IMR-90 (cell line): Measurements from ENCODE around the gene SRRM2. TPM values are rescaled to one million over a fixed set of nuclear protein-coding genes. Genes with fewer than 3 reads are reported as not detected.

Source experiments
- ATAC-seq: fragments of 200-7000 bp; cut with Tn5 transposase; 2 replicates; pipeline ENCODE4 v1.9.1; 2020; ENCODE audit warnings: low read depth, mild to moderate bottlenecking, moderate library complexity
- BruUV-seq: library from RNA; stranded (reverse); fragments of 400-500 nt; replicated peaks from 2 replicates; lab custom pipeline; 2021; lab: Mats Ljungman, UMichigan
- CTCF ChIA-PET: fragments of 300-600 bp; formaldehyde crosslinking; extraction: SDS; loops from one replicate; lab custom pipeline; 2021; ENCODE audit warnings: antibody characterized with exemption; lab: Yijun Ruan, JAX
- POLR2A ChIA-PET: fragments of 300-600 bp; sonication (Branson Sonifier 250); formaldehyde crosslinking; loops from one replicate; lab custom pipeline; 2022; ENCODE audit warnings: antibody characterized with exemption; ENCODE audit not compliant: unreplicated experiment; lab: Charles Lee
- DNase-seq: peaks from one replicate; pipeline ENCODE4 v3.0.0; 2013
- H2AFZ ChIP-seq: replicated peaks from 2 replicates; pipeline ENCODE3; 2013; ENCODE audit warnings: low read length, mild to moderate bottlenecking; ENCODE audit not compliant: poor library complexity
- H2AK5ac ChIP-seq: 2 replicates; pipeline ENCODE4 v1.6.1; 2013; ENCODE audit warnings: low read depth, low read length, inconsistent platforms
- H2AK9ac ChIP-seq: replicated peaks from 2 replicates; pipeline ENCODE3; 2013; ENCODE audit warnings: mild to moderate bottlenecking, low read depth, low read length, moderate library complexity; ENCODE audit not compliant: poor library complexity
- H2BK120ac ChIP-seq: 2 replicates; pipeline ENCODE4 v1.6.1; 2013; ENCODE audit warnings: low read depth, low read length, inconsistent platforms
- H2BK15ac ChIP-seq: 3 replicates; pipeline ENCODE4 v1.6.1; 2013; ENCODE audit warnings: low read depth, low read length, inconsistent platforms
- H2BK20ac ChIP-seq: 2 replicates; pipeline ENCODE4 v1.6.1; 2013; ENCODE audit warnings: low read depth, mild to moderate bottlenecking, inconsistent platforms, low read length, moderate library complexity
- H2BK5ac ChIP-seq: 2 replicates; pipeline ENCODE4 v1.6.1; 2013; ENCODE audit warnings: mild to moderate bottlenecking, low read depth, low read length, inconsistent platforms; ENCODE audit not compliant: poor library complexity, severe bottlenecking
- H3K14ac ChIP-seq: replicated peaks from 2 replicates; pipeline ENCODE4 v1.6.1; 2013; ENCODE audit warnings: low read depth, low read length, inconsistent platforms
- H3K18ac ChIP-seq: 2 replicates; pipeline ENCODE4 v1.6.1; 2013; ENCODE audit warnings: low read depth, low read length, control low read depth
- H3K23ac ChIP-seq: 2 replicates; pipeline ENCODE4 v1.6.1; 2013; ENCODE audit warnings: low read depth, low read length, inconsistent platforms
- H3K27ac ChIP-seq: 2 replicates; pipeline ENCODE4 v1.5.1; 2013; ENCODE audit warnings: mild to moderate bottlenecking, control low read depth, low read length; ENCODE audit not compliant: insufficient read depth
- H3K27me3 ChIP-seq: 2 replicates; pipeline ENCODE4 v1.6.1; 2013; ENCODE audit warnings: low read length; ENCODE audit not compliant: control insufficient read depth, insufficient read depth
- H3K36me3 ChIP-seq: 2 replicates; pipeline ENCODE4 v1.6.1; 2013; ENCODE audit warnings: low read length, mixed read lengths; ENCODE audit not compliant: control insufficient read depth, insufficient read depth
- H3K4ac ChIP-seq: 2 replicates; pipeline ENCODE4 v1.6.1; 2013; ENCODE audit warnings: low read depth, low read length, inconsistent platforms
- H3K4me1 ChIP-seq: 2 replicates; pipeline ENCODE4 v1.6.1; 2013; ENCODE audit warnings: low read length, mixed read lengths; ENCODE audit not compliant: control insufficient read depth, insufficient read depth
- H3K4me2 ChIP-seq: 2 replicates; pipeline ENCODE4 v1.6.1; 2013; ENCODE audit warnings: low read depth, mild to moderate bottlenecking, control low read depth, low read length, moderate library complexity
- H3K4me3 ChIP-seq: 2 replicates; pipeline ENCODE4 v1.5.1; 2013; ENCODE audit warnings: low read depth, mild to moderate bottlenecking, control low read depth, low read length, moderate library complexity; ENCODE audit not compliant: insufficient read depth
- H3K56ac ChIP-seq: 2 replicates; pipeline ENCODE4 v1.6.1; 2013; ENCODE audit warnings: low read length, inconsistent platforms; ENCODE audit not compliant: insufficient read depth; ENCODE audit errors: extremely low read depth
- H3K79me1 ChIP-seq, 2 experiments: 2 replicates each; pipeline ENCODE4 v1.6.1; 2013; ENCODE audit warnings: low read length in 2 of 2, inconsistent platforms in 1 of 2, low read depth in 1 of 2
- H3K9ac ChIP-seq: 2 replicates; pipeline ENCODE4 v1.6.1; 2013; ENCODE audit warnings: low read depth, low read length, control low read depth
- H3K9me1 ChIP-seq: 2 replicates; pipeline ENCODE4 v1.6.1; 2013; ENCODE audit warnings: low read length, inconsistent platforms; ENCODE audit not compliant: insufficient read depth
- H3K9me3 ChIP-seq: 2 replicates; pipeline ENCODE4 v1.6.1; 2013; ENCODE audit warnings: low read length; ENCODE audit not compliant: control insufficient read depth, insufficient read depth
- H4K20me1 ChIP-seq: 2 replicates; pipeline ENCODE4 v1.6.1; 2013; ENCODE audit warnings: low read length, inconsistent platforms; ENCODE audit not compliant: insufficient read depth
- H4K5ac ChIP-seq: 2 replicates; pipeline ENCODE4 v1.6.1; 2013; ENCODE audit warnings: mild to moderate bottlenecking, low read depth, low read length, control low read depth
- H4K8ac ChIP-seq, 2 experiments: 2 replicates each; pipeline ENCODE4 v1.6.1; 2013; ENCODE audit warnings: low read depth in 2 of 2, low read length in 2 of 2, control low read depth in 1 of 2, inconsistent platforms in 1 of 2
- H4K91ac ChIP-seq: 2 replicates; pipeline ENCODE4 v1.6.1; 2013; ENCODE audit warnings: low read depth, low read length, inconsistent platforms; ENCODE audit not compliant: insufficient read depth
- BHLHE40 ChIP-seq: fragments of 150-350 bp; IDR thresholded peaks from 2 replicates; pipeline ENCODE4 v1.6.1; 2016; ENCODE audit warnings: mild to moderate bottlenecking, low read depth, low read length
- CEBPB ChIP-seq: IDR thresholded peaks from 2 replicates; pipeline ENCODE4 v1.6.1; 2012; ENCODE audit warnings: low read depth, low read length, improper control_type of control experiment
- CHD1 ChIP-seq: IDR thresholded peaks from 2 replicates; pipeline ENCODE4 v1.6.1; 2012; ENCODE audit warnings: low read depth, low read length, improper control_type of control experiment
- CTCF ChIP-seq: conservative IDR thresholded peaks from 2 replicates; pipeline ENCODE4 v1.5.1; 2012; ENCODE audit warnings: mild to moderate bottlenecking, low read depth, low read length, improper control_type of control experiment
- ELK1 ChIP-seq: fragments of 150-350 bp; IDR thresholded peaks from 2 replicates; pipeline ENCODE4 v1.6.1; 2016; ENCODE audit warnings: low read depth, mild to moderate bottlenecking, low read length, moderate library complexity, borderline replicate concordance
- FOS ChIP-seq: fragments of 150-350 bp; IDR thresholded peaks from 2 replicates; pipeline ENCODE4 v1.6.1; 2016; ENCODE audit warnings: low read depth, low read length
- MAFK ChIP-seq: IDR thresholded peaks from 2 replicates; pipeline ENCODE4 v1.6.1; 2012; ENCODE audit warnings: low read depth, low read length, improper control_type of control experiment
- MAZ ChIP-seq: IDR thresholded peaks from 2 replicates; pipeline ENCODE4 v1.6.1; 2012; ENCODE audit warnings: low read depth, mild to moderate bottlenecking, low read length, improper control_type of control experiment, moderate library complexity, borderline replicate concordance
- MXI1 ChIP-seq: IDR thresholded peaks from 2 replicates; pipeline ENCODE4 v1.6.1; 2012; ENCODE audit warnings: low read depth, mild to moderate bottlenecking, low read length, moderate library complexity, borderline replicate concordance
- NFE2L2 ChIP-seq: fragments of 150-350 bp; IDR thresholded peaks from 2 replicates; pipeline ENCODE4 v1.6.1; 2016; ENCODE audit warnings: low read depth, mild to moderate bottlenecking, low read length
- POLR2A ChIP-seq: IDR thresholded peaks from 2 replicates; pipeline ENCODE4 v1.6.1; 2012; ENCODE audit warnings: mild to moderate bottlenecking, low read depth, low read length
- RAD21 ChIP-seq: IDR thresholded peaks from 2 replicates; pipeline ENCODE4 v1.6.1; 2012; ENCODE audit warnings: low read length, improper control_type of control experiment
- RCOR1 ChIP-seq: IDR thresholded peaks from 2 replicates; pipeline ENCODE4 v1.6.1; 2012; ENCODE audit warnings: mild to moderate bottlenecking, low read length, improper control_type of control experiment; ENCODE audit not compliant: insufficient replicate concordance
- RFX5 ChIP-seq: IDR thresholded peaks from 2 replicates; pipeline ENCODE4 v1.8.0; 2012; ENCODE audit warnings: low read depth, mild to moderate bottlenecking, low read length, moderate library complexity
- SMC3 ChIP-seq: fragments of 150-350 bp; IDR thresholded peaks from 2 replicates; pipeline ENCODE4 v1.6.1; 2016; ENCODE audit warnings: low read depth, mild to moderate bottlenecking, antibody characterized with exemption, low read length, moderate library complexity
- USF2 ChIP-seq: fragments of 150-350 bp; IDR thresholded peaks from 2 replicates; pipeline ENCODE4 v1.6.1; 2017; ENCODE audit warnings: mild to moderate bottlenecking, antibody characterized with exemption, low read length, low read depth
- WGBS, 2 experiments: methylation state at CpG; one replicate each; pipeline versions ENCODE4 v1.1.5 to v1.1.7; 2013; ENCODE audit warnings: missing lambda C conversion rate in 2 of 2; ENCODE audit not compliant: insufficient read length in 1 of 2; ENCODE audit errors: extremely low coverage in 2 of 2; 5-methylcytosine and 5-hydroxymethylcytosine counted together
- dilution Hi-C: fragments of 300-500 bp; cut with HindIII; formaldehyde crosslinking; loops from one replicate; pipeline ENCODE4 v1.14.3; 2018; ENCODE audit warnings: low sequenced_read_pairs; ENCODE audit not compliant: unreplicated experiment
- in situ Hi-C: fragments of 300-500 bp; cut with MboI; formaldehyde crosslinking; loops from 3 replicates; pipeline ENCODE4 v1.14.3; 2019; ENCODE audit warnings: low sequenced_read_pairs, inconsistent platforms, mixed read lengths
- intact Hi-C: fragments of 100-400 bp; cut with micrococcal nuclease; formaldehyde crosslinking; loops from 2 replicates; pipeline ENCODE4 v1.10.0; 2022
- polyA plus RNA-seq, 3 experiments: library from polyadenylated mRNA; depleted of rRNA; stranded (reverse); fragments of >200 nt; gene quantifications; 2 replicates each; pipeline ENCODE4 v1.2.3, GENCODE V29; 2012; ENCODE audit warnings: low replicate concordance in 1 of 3
- total RNA-seq: library from RNA; depleted of rRNA; stranded (reverse); fragments of >200 nt; gene quantifications from 2 replicates; pipeline ENCODE4 v1.2.3, GENCODE V29; 2012

The SRRM2 gene
- total and polyA plus RNA-seq, 2 of the 4 experiments (the other 2 are of a cell fraction) = 20.3 to 300 TPM

- no peak overlapping the region for H3K56ac ChIP-seq
- no peak overlapping the region for H2BK120ac ChIP-seq
- intact Hi-C loops (no loop called here), in situ Hi-C loops (no loop called here), dilution Hi-C loops (no loop called here)
- ChIA-PET POLR2A (no interaction called here), CTCF (no interaction called here)
- H3K9ac ChIP-seq = no peak overlapping the region
- H3K27ac ChIP-seq = no peak overlapping the region
- no peak overlapping the region for H4K8ac ChIP-seq
- H3K4ac ChIP-seq = no peak overlapping the region
- peak overlapping the region; percentile 66 for H2AK9ac ChIP-seq
- H3K4me3 ChIP-seq = no peak overlapping the region
- peaks cover 40% of the 10 kb centered on the region for H3K27me3 ChIP-seq
- no peak overlapping the region for H3K14ac ChIP-seq
- ATAC-seq = no peak
- no peak overlapping the region for H3K23ac ChIP-seq
- H2BK20ac ChIP-seq = no peak overlapping the region
- H3K4me1 ChIP-seq = peaks cover 3% of the 10 kb centered on the region
- H2AK5ac ChIP-seq = no peak overlapping the region
- H4K20me1 ChIP-seq = no peaks in the 10 kb centered on the region
- H2BK5ac ChIP-seq = no peak overlapping the region
- H2AFZ ChIP-seq = no peak overlapping the region
- no peaks in the 10 kb centered on the region for H3K36me3 ChIP-seq
- no peak overlapping the region for H2BK15ac ChIP-seq
- H3K4me2 ChIP-seq = no peak overlapping the region
- peaks cover 10% of the 10 kb centered on the region for H3K9me1 ChIP-seq
- peaks cover 11 to 17% of the 10 kb centered on the region in 2 experiments; a peak in 3 of 4 replicates for H3K79me1 ChIP-seq
- H4K5ac ChIP-seq = no peak overlapping the region
- DNase-seq = no peak
- no peak for TF ChIP-seq RAD21
- TF ChIP-seq MXI1 = no peak
- no peak for TF ChIP-seq ELK1
- no peak for TF ChIP-seq SMC3
- TF ChIP-seq POLR2A = no peak
- no peak for TF ChIP-seq FOS
- TF ChIP-seq CHD1 = no peak
- TF ChIP-seq CEBPB = no peak
- TF ChIP-seq USF2 = no peak
- TF ChIP-seq NFE2L2 = no peak
- no peak for TF ChIP-seq BHLHE40
- no peak for TF ChIP-seq CTCF
- TF ChIP-seq RFX5 = no peak
- no peak for TF ChIP-seq MAZ
- no peak for TF ChIP-seq RCOR1
- no peak for TF ChIP-seq MAFK
- H4K91ac ChIP-seq = no peak overlapping the region
- no peak overlapping the region for H3K18ac ChIP-seq
- BruUV-seq = no TSS peak
- WGBS, 2 experiments = 65% methylated on average over 8 of the region's 20 CpGs; no CpG with 5 or more reads in 1 of the 2 experiments
- H3K9me3 ChIP-seq = no peaks in the 10 kb centered on the region
These were observed 30.3 kb downstream of the SRRM2 start for GRCh38 chr16:2782583-2783351.
